Measurements from ENCODE around the gene TRPM6.

DNA sequence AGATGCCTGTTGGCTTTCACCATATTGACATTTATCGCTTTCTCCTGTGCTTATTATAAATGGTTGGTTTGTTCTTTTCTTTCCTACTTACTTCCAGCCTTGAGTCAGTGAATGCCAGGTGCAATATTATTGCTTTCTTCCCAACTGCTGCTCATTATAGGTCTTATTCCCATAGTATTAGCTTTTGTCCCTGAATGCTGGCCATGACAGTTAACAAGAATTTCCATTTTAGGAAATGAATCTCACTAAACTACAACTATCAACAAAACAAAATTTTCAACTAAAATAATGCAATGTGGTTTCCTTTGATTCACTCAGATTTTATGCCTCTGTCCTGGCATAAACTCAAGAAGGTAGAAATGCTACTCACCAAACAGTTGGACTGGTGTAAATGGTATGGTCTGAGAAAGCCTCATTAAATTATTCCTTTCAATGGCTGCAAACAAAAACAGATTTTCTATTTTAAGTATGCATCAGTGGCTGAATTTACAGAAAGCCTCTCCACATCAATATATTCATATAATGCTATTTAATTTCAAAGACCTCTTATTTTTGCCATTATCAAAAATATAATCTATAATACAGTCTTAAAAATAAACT is 145.4 kb downstream of the TRPM6 start:
- TF ChIP-seq, protein P1, sequence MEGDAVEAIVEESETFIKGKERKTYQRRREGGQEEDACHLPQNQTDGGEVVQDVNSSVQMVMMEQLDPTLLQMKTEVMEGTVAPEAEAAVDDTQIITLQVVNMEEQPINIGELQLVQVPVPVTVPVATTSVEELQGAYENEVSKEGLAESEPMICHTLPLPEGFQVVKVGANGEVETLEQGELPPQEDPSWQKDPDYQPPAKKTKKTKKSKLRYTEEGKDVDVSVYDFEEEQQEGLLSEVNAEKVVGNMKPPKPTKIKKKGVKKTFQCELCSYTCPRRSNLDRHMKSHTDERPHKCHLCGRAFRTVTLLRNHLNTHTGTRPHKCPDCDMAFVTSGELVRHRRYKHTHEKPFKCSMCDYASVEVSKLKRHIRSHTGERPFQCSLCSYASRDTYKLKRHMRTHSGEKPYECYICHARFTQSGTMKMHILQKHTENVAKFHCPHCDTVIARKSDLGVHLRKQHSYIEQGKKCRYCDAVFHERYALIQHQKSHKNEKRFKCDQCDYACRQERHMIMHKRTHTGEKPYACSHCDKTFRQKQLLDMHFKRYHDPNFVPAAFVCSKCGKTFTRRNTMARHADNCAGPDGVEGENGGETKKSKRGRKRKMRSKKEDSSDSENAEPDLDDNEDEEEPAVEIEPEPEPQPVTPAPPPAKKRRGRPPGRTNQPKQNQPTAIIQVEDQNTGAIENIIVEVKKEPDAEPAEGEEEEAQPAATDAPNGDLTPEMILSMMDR (conservative IDR thresholded peaks at IDR 0.05) = no peak
- TF ChIP-seq ZFX (IDR thresholded peaks at IDR 0.05) = no peak
